Neural progenitor cell (in vitro differentiated cells): ENCODE measurements around the gene AKR1E2. TPM values are rescaled to one million over a fixed set of nuclear protein-coding genes. Genes with fewer than 3 reads are reported as not detected.

ENCODE experiments used
- DNase-seq: peaks from one replicate; pipeline ENCODE4 v3.0.0-alpha.2; 2016; ENCODE audit warnings: low spot score
- H2AFZ ChIP-seq: fragments of 200-600 bp; sonication (generic); replicated peaks from 2 replicates; pipeline ENCODE4 v1.6.1; 2016; ENCODE audit warnings: antibody characterized with exemption
- H3F3A ChIP-seq: fragments of 200-600 bp; sonication (generic); 2 replicates; pipeline ENCODE4 v1.6.1; 2016; ENCODE audit warnings: antibody characterized with exemption, low read depth
- H3K27ac ChIP-seq: fragments of 200-600 bp; sonication (generic); 2 replicates; pipeline ENCODE4 v1.5.1; 2016; ENCODE audit warnings: mild to moderate bottlenecking
- H3K27me3 ChIP-seq: fragments of 200-600 bp; sonication (generic); 2 replicates; pipeline ENCODE4 v1.6.1; 2016; ENCODE audit warnings: mild to moderate bottlenecking, moderate library complexity
- H3K36me3 ChIP-seq: fragments of 200-600 bp; sonication (generic); 2 replicates; pipeline ENCODE4 v1.5.1; 2016
- H3K4me1 ChIP-seq: fragments of 200-600 bp; sonication (generic); 2 replicates; pipeline ENCODE4 v1.6.1; 2016; ENCODE audit warnings: mixed run types
- H3K4me2 ChIP-seq: fragments of 200-600 bp; sonication (generic); 2 replicates; pipeline ENCODE4 v1.6.1; 2016
- H3K4me3 ChIP-seq: fragments of 200-600 bp; sonication (generic); 2 replicates; pipeline ENCODE4 v1.5.1; 2016
- H3K79me2 ChIP-seq: fragments of 200-600 bp; sonication (generic); 2 replicates; pipeline ENCODE4 v1.6.1; 2016; ENCODE audit warnings: low read depth
- H3K9ac ChIP-seq: fragments of 200-600 bp; sonication (generic); 2 replicates; pipeline ENCODE4 v1.6.1; 2016
- H3K9me3 ChIP-seq: fragments of 200-600 bp; sonication (generic); 2 replicates; pipeline ENCODE4 v1.5.1; 2016; ENCODE audit warnings: low read depth
- H4K20me1 ChIP-seq: fragments of 200-600 bp; sonication (generic); 2 replicates; pipeline ENCODE4 v1.6.1; 2016; ENCODE audit warnings: low read depth
- H3K27ac Mint-ChIP-seq: 3 replicates; pipeline ENCODE4 v1.8.0; 2021; ENCODE audit warnings: mixed read lengths
- H3K27me3 Mint-ChIP-seq: 2 replicates; pipeline ENCODE4 v1.8.0; 2022; ENCODE audit warnings: low read depth, mild to moderate bottlenecking, inconsistent platforms, moderate library complexity, mixed read lengths; ENCODE audit not compliant: insufficient read depth
- H3K36me3 Mint-ChIP-seq: 3 replicates; pipeline ENCODE4 v1.8.0; 2021; ENCODE audit warnings: mixed read lengths
- H3K4me1 Mint-ChIP-seq: 3 replicates; pipeline ENCODE4 v1.8.0; 2021; ENCODE audit warnings: mixed read lengths
- H3K4me3 Mint-ChIP-seq: 3 replicates; pipeline ENCODE4 v1.8.0; 2021; ENCODE audit warnings: mild to moderate bottlenecking, moderate library complexity, mixed read lengths
- H3K9me3 Mint-ChIP-seq: 3 replicates; pipeline ENCODE4 v1.8.0; 2020; ENCODE audit warnings: mixed read lengths
- EZH2 ChIP-seq: fragments of 200-600 bp; sonication (generic); IDR thresholded peaks from 2 replicates; pipeline ENCODE4 v1.6.1; 2017; ENCODE audit warnings: antibody characterized with exemption, mild to moderate bottlenecking, moderate library complexity
- EZH2phosphoT487 ChIP-seq: fragments of 200-600 bp; sonication (generic); IDR thresholded peaks from 2 replicates; pipeline ENCODE4 v1.6.1; 2017; ENCODE audit warnings: antibody characterized with exemption
- total RNA-seq: library from RNA; depleted of rRNA; stranded (reverse); fragments of >200 nt; gene quantifications from 2 replicates; pipeline ENCODE4 v1.2.3, GENCODE V29; 2015; ENCODE audit warnings: low replicate concordance
- TF ChIP-seq, protein P1 (sequence below): fragments of 200-600 bp; sonication (generic); IDR thresholded peaks from 2 replicates; pipeline ENCODE4 v1.5.1; 2017; ENCODE audit warnings: antibody characterized with exemption, mild to moderate bottlenecking

The AKR1E2 gene
- total RNA-seq = 3.4 and 4.4 TPM in 2 replicates

DNA sequence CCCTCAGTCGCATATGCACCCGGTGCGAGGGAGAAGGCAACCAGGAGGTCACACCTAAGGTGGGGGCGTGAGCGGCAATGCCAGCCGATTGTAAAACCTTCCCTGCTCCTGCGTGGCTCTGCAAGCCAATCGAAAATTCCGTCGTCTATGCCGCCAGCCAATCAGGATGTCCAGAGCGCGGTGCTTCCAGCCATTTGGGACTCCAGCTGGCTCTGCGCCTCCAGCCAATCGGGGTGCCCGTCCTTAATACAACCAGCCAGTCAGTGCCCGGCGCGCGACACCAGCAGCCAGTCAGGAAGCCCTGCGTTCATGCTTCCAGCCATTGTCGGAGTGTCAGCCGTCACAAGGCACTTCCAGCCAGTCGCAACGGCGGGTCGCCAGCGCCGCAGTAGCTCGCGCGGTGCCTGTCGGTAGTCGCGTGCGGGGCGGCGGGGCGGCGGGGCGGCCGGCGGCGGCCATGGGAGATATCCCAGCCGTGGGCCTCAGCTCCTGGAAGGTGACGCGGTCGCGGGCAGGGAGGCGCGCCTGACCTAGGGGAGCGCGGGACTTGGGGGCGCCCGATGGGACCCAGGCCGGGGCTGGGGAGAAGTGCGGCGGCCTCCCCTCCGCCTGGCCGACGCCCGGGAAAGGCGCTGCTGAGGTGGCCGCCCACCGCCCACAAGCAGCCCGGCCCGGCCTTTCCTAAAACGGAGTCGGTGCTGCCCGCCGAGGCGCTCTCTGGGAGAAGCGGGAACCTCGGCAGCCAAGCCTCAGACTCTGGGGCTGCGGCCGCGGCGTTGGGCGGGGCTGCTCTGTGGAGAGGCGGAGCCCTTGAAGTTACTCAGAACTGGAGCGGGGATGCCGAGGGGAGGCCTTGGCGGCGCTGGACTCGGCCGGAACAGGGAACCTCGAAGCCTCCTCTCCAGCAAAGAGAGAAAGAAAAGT is at the start of gene AKR1E2:
AKR1E2 (plus strand) TSS at position 340 of the 924 bp plus-strand sequence; CDS start at position 458, 118 bp downstream.
- H3K4me3 ChIP-seq = peak within 1 kb of the TSS; percentile 43
- peaks cover 3% of the 10 kb centered on the region for H3K4me1 ChIP-seq
- Mint-ChIP-seq H3K36me3 (no peaks in the 10 kb centered on the region), H3K27ac (no peak within 1 kb of the TSS), H3K27me3 (peaks cover 7% of the 10 kb centered on the region), H3K4me3 (peak within 1 kb of the TSS; percentile 81), H3K4me1 (peaks cover 12% of the 10 kb centered on the region), H3K9me3 (peaks cover 8% of the 10 kb centered on the region)
- peak within 1 kb of the TSS; percentile 92 for H2AFZ ChIP-seq
- peak; percentile 91 for DNase-seq
- H3K9ac ChIP-seq = no peak within 1 kb of the TSS
- H3K36me3 ChIP-seq = no peaks in the 10 kb centered on the region
- H3K79me2 ChIP-seq = no peaks in the 10 kb centered on the region
- no peaks in the 10 kb centered on the region for H4K20me1 ChIP-seq
- TF ChIP-seq EZH2phosphoT487 (no peak), EZH2 (no peak)
- TF ChIP-seq, protein P1, sequence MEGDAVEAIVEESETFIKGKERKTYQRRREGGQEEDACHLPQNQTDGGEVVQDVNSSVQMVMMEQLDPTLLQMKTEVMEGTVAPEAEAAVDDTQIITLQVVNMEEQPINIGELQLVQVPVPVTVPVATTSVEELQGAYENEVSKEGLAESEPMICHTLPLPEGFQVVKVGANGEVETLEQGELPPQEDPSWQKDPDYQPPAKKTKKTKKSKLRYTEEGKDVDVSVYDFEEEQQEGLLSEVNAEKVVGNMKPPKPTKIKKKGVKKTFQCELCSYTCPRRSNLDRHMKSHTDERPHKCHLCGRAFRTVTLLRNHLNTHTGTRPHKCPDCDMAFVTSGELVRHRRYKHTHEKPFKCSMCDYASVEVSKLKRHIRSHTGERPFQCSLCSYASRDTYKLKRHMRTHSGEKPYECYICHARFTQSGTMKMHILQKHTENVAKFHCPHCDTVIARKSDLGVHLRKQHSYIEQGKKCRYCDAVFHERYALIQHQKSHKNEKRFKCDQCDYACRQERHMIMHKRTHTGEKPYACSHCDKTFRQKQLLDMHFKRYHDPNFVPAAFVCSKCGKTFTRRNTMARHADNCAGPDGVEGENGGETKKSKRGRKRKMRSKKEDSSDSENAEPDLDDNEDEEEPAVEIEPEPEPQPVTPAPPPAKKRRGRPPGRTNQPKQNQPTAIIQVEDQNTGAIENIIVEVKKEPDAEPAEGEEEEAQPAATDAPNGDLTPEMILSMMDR = no peak
- H3K9me3 ChIP-seq = no peaks in the 10 kb centered on the region
- H3K4me2 ChIP-seq = peak within 1 kb of the TSS; percentile 75
- H3K27ac ChIP-seq = no peak within 1 kb of the TSS
- peaks cover 24% of the 10 kb centered on the region for H3F3A ChIP-seq
- H3K27me3 ChIP-seq = peaks cover 26% of the 10 kb centered on the region

DNA sequence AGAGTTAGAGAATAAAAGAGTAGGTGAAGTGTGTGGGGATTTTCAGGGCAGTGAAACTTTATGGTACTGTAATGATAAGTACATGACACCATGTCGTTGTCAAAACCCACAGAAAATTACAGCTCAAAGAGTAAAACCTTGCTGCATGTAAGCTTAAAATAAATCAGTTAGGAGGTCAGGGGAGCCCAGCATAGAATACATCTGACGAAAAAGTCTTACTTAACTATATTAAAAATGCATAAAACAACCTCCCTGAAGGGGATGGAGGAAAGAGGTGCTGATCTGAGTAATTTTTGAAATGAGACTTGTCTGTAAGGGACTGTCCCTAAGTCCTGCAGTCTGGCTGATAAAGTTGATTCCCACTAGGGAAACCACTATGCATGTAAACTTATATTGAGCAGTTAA is 49.8 kb upstream of the AKR1E2 start:
- H3K9ac ChIP-seq = no peak overlapping the region
- no peaks in the 10 kb centered on the region for H3F3A ChIP-seq
- Mint-ChIP-seq H3K9me3 (no peaks in the 10 kb centered on the region), H3K36me3 (no peaks in the 10 kb centered on the region), H3K4me3 (no peak overlapping the region), H3K27ac (no peak overlapping the region), H3K27me3 (no peaks in the 10 kb centered on the region), H3K4me1 (no peaks in the 10 kb centered on the region)
- H4K20me1 ChIP-seq = no peaks in the 10 kb centered on the region
- no peak overlapping the region for H3K4me2 ChIP-seq
- no peaks in the 10 kb centered on the region for H3K9me3 ChIP-seq
- no peak overlapping the region for H2AFZ ChIP-seq
- H3K4me3 ChIP-seq = no peak overlapping the region
- H3K4me1 ChIP-seq = no peaks in the 10 kb centered on the region
- H3K79me2 ChIP-seq = no peaks in the 10 kb centered on the region
- H3K27me3 ChIP-seq = no peaks in the 10 kb centered on the region
- no peaks in the 10 kb centered on the region for H3K36me3 ChIP-seq
- H3K27ac ChIP-seq = no peak overlapping the region
- TF ChIP-seq EZH2phosphoT487 = no peak
- no peak for DNase-seq

DNA sequence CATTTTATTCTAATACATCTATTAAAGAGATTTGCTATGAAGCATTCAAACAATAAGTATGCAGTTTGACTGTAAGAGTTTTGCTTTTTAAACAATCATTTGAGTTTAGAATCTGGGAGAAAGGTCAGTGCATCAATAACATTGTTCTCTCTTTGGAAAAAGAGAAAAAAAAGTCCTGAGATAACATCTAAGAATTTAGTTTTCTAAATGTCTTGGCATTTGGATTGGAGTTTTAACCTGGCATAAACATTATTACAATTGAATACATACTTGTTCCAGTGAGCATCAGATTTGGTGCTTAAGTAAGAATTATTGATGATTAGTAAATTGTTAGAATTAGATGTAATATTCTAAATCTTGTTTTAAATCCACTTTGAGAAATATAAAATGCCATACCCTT is 47.2 kb upstream of the AKR1E2 start:
- no peaks in the 10 kb centered on the region for H3K27me3 ChIP-seq
- no peaks in the 10 kb centered on the region for H3F3A ChIP-seq
- H4K20me1 ChIP-seq = no peaks in the 10 kb centered on the region
- H3K4me1 ChIP-seq = no peaks in the 10 kb centered on the region
- no peak overlapping the region for H3K4me3 ChIP-seq
- H3K9ac ChIP-seq = no peak overlapping the region
- TF ChIP-seq EZH2phosphoT487 (no peak), EZH2 (no peak)
- TF ChIP-seq, protein P1 = no peak
- Mint-ChIP-seq H3K27ac (no peak overlapping the region), H3K36me3 (no peaks in the 10 kb centered on the region), H3K9me3 (no peaks in the 10 kb centered on the region), H3K27me3 (no peaks in the 10 kb centered on the region), H3K4me3 (no peak overlapping the region), H3K4me1 (no peaks in the 10 kb centered on the region)
- H3K27ac ChIP-seq = no peak overlapping the region
- no peaks in the 10 kb centered on the region for H3K79me2 ChIP-seq
- H3K36me3 ChIP-seq = no peaks in the 10 kb centered on the region
- no peak overlapping the region for H3K4me2 ChIP-seq
- H3K9me3 ChIP-seq = no peaks in the 10 kb centered on the region
- no peak overlapping the region for H2AFZ ChIP-seq
- DNase-seq = no peak

DNA sequence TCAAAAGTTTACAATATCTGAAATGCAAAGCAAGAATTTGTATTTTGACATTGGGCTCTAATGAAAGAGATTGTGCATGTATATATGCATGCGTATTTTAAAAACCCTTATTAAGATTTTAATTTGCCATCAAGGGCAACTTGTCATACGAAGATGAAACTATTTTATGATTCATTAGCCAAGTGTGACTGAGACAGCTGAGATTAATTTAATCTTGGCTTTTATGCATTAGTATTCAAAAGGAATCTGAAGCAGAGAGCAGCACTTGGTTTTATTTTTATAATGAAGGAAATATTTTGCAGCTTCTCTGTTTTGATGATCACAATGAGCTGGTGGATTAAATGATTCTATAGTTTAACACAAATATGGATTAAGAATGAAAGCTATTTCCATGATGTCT is 45.9 kb upstream of the AKR1E2 start:
- no peaks in the 10 kb centered on the region for H4K20me1 ChIP-seq
- no peak overlapping the region for H3K9ac ChIP-seq
- H3K36me3 ChIP-seq = no peaks in the 10 kb centered on the region
- no peak overlapping the region for H3K4me3 ChIP-seq
- Mint-ChIP-seq H3K9me3 (no peaks in the 10 kb centered on the region), H3K4me1 (no peaks in the 10 kb centered on the region), H3K27me3 (no peaks in the 10 kb centered on the region), H3K27ac (no peak overlapping the region), H3K4me3 (no peak overlapping the region), H3K36me3 (no peaks in the 10 kb centered on the region)
- no peaks in the 10 kb centered on the region for H3K79me2 ChIP-seq
- no peak overlapping the region for H3K4me2 ChIP-seq
- no peak overlapping the region for H3K27ac ChIP-seq
- H3K27me3 ChIP-seq = no peaks in the 10 kb centered on the region
- H3K4me1 ChIP-seq = no peaks in the 10 kb centered on the region
- TF ChIP-seq EZH2phosphoT487 (no peak), EZH2 (no peak)
- TF ChIP-seq, protein P1 = no peak
- H3K9me3 ChIP-seq = no peaks in the 10 kb centered on the region
- H3F3A ChIP-seq = no peaks in the 10 kb centered on the region
- DNase-seq = no peak
- H2AFZ ChIP-seq = no peak overlapping the region
